GM12878 (cell line): Measurements from ENCODE around the gene OR9Q1. TPM values are rescaled to one million over a fixed set of nuclear protein-coding genes. Genes with fewer than 3 reads are reported as not detected.

Source experiments
- ASH2L ChIP-seq: fragments of 300-600, 200-600 bp; sonication (generic); IDR thresholded peaks from 2 replicates; pipeline ENCODE4 v1.6.1; 2017; ENCODE audit warnings: low read depth, mild to moderate bottlenecking, borderline replicate concordance
- IRF3 ChIP-seq: fragments of 450-650 bp; IDR thresholded peaks from 2 replicates; pipeline ENCODE4 v1.6.1; 2014; ENCODE audit warnings: mild to moderate bottlenecking
- polyA plus RNA-seq, 11 experiments: library from polyadenylated mRNA; depleted of rRNA in 4 of 11; unstranded in 6 of 11; stranded (reverse) in 5 of 11; fragments of >200 nt; fragmentation: Nextera tagmentation in 4 of 11; fragmentation: Illumina TruSeq in 1 of 11; extraction: Ambion mirVana in 4 of 11; extraction: Trizol in 1 of 11; gene quantifications; 1 replicate in 1 of 11; 2 replicates in 10 of 11; pipeline versions ENCODE4 v1.2.1 to v1.2.3, GENCODE V29; 2011 to 2016; ENCODE audit warnings: inconsistent platforms in 2 of 11, missing spikeins in 2 of 11, low read depth in 1 of 11
- total RNA-seq, 4 experiments: library from RNA; depleted of rRNA in 3 of 4; stranded (reverse); fragments of >200 nt in 3 of 4; fragmentation: Illumina TruSeq in 1 of 4; extraction: Trizol in 1 of 4; gene quantifications; 2 replicates each; pipeline versions ENCODE4 v1.2.1 to v1.2.3, GENCODE V29; 2013 to 2021
- TF ChIP-seq, protein P1 (sequence below), 3 experiments: IDR thresholded peaks in 2 of 3; conservative IDR thresholded peaks in 1 of 3; 2 replicates each; pipeline ENCODE4 v1.5.1; 2011; ENCODE audit warnings: low read depth in 3 of 3, low read length in 3 of 3, mild to moderate bottlenecking in 3 of 3, control low read depth in 2 of 3, moderate library complexity in 2 of 3, inconsistent platforms in 1 of 3, mixed read lengths in 1 of 3; ENCODE audit not compliant: control insufficient read depth in 2 of 3, insufficient read depth in 1 of 3; ENCODE audit errors: extremely low read depth in 1 of 3
- TF ChIP-seq, protein P2 (sequence below): IDR thresholded peaks from 2 replicates; pipeline ENCODE4 v1.6.1; 2012; ENCODE audit warnings: mild to moderate bottlenecking, low read depth, low read length
- TF ChIP-seq, protein P3 (sequence below): IDR thresholded peaks from 2 replicates; pipeline ENCODE4 v1.6.1; 2011; ENCODE audit warnings: borderline replicate concordance, low read depth, mild to moderate bottlenecking, moderate library complexity, low read length; ENCODE audit not compliant: insufficient read depth, poor library complexity, severe bottlenecking

The OR9Q1 gene
- total and polyA plus RNA-seq, 10 of the 15 experiments (the other 5 are each of a cell fraction or from before 2014, with no cell fraction given): not detected

DNA sequence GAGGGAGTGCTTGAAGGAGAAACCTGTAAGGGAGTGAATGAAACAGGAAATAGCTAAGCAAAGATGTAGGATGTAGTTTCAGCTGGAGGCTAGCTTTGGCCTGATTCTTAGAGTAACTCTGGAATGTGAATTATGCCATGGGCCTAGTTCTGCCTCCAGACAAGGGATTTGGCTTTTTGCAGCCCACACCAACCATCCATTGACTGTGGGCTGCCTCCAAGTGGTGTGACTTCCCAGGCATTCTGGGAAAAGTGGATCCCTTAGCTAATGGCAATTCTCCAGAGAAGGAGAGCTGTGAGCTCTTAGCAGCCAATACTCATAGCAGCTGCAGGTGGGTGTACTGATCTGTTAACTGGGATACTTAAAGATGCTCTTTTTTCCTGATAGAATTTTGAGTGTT, 103.7 kb downstream of the OR9Q1 start (continued):
- TF ChIP-seq, protein P1, sequence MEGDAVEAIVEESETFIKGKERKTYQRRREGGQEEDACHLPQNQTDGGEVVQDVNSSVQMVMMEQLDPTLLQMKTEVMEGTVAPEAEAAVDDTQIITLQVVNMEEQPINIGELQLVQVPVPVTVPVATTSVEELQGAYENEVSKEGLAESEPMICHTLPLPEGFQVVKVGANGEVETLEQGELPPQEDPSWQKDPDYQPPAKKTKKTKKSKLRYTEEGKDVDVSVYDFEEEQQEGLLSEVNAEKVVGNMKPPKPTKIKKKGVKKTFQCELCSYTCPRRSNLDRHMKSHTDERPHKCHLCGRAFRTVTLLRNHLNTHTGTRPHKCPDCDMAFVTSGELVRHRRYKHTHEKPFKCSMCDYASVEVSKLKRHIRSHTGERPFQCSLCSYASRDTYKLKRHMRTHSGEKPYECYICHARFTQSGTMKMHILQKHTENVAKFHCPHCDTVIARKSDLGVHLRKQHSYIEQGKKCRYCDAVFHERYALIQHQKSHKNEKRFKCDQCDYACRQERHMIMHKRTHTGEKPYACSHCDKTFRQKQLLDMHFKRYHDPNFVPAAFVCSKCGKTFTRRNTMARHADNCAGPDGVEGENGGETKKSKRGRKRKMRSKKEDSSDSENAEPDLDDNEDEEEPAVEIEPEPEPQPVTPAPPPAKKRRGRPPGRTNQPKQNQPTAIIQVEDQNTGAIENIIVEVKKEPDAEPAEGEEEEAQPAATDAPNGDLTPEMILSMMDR (IDR thresholded peaks at IDR 0.05 in 2 of 3, conservative IDR thresholded peaks at IDR 0.05 in 1 of 3; ENCODE audit: control insufficient read depth in 2 of 3, extremely low read depth in 1 of 3, insufficient read depth in 1 of 3, low read depth in 3 of 3, low read length in 3 of 3): no peak
- TF ChIP-seq IRF3 (no peak), ASH2L (no peak)
- TF ChIP-seq, protein P2, sequence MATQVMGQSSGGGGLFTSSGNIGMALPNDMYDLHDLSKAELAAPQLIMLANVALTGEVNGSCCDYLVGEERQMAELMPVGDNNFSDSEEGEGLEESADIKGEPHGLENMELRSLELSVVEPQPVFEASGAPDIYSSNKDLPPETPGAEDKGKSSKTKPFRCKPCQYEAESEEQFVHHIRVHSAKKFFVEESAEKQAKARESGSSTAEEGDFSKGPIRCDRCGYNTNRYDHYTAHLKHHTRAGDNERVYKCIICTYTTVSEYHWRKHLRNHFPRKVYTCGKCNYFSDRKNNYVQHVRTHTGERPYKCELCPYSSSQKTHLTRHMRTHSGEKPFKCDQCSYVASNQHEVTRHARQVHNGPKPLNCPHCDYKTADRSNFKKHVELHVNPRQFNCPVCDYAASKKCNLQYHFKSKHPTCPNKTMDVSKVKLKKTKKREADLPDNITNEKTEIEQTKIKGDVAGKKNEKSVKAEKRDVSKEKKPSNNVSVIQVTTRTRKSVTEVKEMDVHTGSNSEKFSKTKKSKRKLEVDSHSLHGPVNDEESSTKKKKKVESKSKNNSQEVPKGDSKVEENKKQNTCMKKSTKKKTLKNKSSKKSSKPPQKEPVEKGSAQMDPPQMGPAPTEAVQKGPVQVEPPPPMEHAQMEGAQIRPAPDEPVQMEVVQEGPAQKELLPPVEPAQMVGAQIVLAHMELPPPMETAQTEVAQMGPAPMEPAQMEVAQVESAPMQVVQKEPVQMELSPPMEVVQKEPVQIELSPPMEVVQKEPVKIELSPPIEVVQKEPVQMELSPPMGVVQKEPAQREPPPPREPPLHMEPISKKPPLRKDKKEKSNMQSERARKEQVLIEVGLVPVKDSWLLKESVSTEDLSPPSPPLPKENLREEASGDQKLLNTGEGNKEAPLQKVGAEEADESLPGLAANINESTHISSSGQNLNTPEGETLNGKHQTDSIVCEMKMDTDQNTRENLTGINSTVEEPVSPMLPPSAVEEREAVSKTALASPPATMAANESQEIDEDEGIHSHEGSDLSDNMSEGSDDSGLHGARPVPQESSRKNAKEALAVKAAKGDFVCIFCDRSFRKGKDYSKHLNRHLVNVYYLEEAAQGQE: no peak
- TF ChIP-seq, protein P3, sequence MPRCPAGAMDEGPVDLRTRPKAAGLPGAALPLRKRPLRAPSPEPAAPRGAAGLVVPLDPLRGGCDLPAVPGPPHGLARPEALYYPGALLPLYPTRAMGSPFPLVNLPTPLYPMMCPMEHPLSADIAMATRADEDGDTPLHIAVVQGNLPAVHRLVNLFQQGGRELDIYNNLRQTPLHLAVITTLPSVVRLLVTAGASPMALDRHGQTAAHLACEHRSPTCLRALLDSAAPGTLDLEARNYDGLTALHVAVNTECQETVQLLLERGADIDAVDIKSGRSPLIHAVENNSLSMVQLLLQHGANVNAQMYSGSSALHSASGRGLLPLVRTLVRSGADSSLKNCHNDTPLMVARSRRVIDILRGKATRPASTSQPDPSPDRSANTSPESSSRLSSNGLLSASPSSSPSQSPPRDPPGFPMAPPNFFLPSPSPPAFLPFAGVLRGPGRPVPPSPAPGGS: no peak
- TF ChIP-seq, all 136 proteins: peak for 0
